GM20000 (cell line): ENCODE results near the gene PDGFB.

Source experiments
- DNase-seq: peaks from one replicate; pipeline ENCODE4 v3.0.0; 2012; ENCODE audit warnings: low spot score
- TF ChIP-seq, protein P1 (sequence below): IDR thresholded peaks from 2 replicates; pipeline ENCODE4 v1.5.1; 2012; ENCODE audit warnings: mild to moderate bottlenecking, control low read depth; ENCODE audit errors: extremely low read depth, missing control alignments

PDGFB gene

DNA sequence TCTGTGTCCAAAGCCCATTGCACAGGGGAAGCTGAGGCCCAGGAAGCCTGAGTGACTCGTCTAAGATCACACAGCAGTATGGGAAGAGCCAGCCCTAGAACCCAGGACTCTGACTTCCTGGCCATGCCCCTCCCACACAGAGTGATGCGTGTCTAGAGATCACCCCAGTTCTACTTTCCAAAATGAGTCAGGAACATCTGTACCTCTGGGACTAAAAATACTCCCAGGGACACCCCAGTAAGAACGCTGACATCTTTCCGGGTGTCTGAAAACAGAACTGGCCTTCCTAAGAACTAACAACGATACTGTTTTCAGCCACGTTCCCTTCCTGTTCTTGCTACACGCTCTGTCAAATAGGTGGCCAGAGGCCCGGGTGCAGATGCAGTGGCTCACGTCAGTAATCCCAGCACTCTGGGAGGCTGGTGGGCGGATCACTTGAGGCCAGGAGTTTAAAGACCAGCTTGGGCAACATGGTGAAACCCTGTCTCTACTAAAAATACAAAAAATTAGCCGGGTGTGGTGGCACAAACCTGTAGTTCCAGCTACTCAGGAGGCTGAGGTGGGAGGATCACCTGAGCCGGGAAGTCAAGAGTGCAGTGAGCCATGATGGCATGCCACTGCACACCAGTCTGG, 21.7 kb upstream of the PDGFB start:
- TF ChIP-seq, protein P1, sequence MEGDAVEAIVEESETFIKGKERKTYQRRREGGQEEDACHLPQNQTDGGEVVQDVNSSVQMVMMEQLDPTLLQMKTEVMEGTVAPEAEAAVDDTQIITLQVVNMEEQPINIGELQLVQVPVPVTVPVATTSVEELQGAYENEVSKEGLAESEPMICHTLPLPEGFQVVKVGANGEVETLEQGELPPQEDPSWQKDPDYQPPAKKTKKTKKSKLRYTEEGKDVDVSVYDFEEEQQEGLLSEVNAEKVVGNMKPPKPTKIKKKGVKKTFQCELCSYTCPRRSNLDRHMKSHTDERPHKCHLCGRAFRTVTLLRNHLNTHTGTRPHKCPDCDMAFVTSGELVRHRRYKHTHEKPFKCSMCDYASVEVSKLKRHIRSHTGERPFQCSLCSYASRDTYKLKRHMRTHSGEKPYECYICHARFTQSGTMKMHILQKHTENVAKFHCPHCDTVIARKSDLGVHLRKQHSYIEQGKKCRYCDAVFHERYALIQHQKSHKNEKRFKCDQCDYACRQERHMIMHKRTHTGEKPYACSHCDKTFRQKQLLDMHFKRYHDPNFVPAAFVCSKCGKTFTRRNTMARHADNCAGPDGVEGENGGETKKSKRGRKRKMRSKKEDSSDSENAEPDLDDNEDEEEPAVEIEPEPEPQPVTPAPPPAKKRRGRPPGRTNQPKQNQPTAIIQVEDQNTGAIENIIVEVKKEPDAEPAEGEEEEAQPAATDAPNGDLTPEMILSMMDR, result no peak
- peak; percentile 83 for DNase-seq

DNA sequence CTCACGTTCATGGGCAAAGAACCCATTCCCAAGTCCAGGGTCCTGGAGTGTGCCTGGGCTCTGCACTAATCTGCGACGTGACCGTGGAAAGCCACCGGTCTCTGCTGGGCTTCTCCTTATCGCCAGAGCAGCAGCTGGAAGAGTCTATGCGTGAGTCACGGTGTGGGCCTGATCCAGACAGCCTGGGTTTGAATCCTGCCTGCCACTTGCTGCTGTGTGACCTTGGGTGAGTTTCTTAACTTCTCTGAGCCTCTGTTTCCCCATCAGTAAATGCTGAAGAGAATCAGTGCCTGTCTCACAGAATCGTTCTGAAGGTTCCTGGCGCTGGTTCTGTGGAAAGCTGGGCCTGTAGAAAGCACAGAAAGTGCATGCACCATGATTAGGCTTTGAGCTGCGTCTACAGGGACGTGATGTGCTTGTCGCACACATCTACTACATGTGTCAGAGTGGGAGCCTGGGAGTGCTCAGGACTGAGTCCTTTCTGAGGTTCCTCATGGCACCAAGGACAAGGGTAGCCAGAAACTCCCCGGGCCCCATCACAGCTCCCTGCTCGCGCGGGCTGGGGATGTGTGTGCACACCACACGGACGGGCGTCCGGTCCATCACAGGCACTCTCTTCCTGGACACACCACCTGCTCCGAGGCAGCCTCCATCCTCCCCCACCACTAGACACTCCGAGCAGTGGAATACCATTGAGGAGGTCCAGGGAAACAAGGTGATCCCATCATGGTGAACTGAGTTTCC, 20.5 kb upstream of the PDGFB start:
- DNase-seq, result no peak
- TF ChIP-seq, protein P1, result no peak

DNA sequence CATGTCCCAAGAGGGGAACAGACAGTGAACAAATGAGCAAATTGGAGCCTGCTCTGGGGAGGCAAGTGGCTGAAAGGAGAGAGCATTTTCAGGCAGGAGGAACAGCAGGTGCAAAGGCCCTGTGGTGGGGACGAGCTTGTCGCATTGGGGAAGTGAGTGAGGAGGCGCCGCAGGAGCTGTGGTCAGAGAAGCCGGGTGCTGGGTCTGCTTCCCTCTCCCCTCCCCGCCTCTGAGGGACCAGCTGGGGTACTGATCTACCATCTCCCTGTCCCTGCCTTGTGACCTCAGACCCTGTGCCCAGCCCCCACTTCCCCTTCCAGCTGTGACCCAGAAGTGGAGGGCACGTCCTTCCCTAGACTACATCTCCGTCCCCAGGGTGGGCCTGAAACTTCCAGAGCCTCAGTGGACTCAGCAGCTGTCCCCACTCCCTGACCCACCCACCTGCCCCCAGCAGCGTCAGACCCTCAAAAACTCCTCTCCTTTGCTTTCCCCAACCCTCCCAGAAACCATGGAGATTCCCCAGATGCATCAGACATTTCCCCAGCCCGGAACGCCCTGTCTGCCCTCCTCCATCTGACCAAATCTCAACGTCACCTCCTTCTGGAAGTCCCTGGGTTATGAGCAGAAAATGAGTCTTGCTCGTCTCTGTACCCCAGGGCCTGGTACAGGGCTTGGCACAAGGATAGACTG, 19.7 kb upstream of the PDGFB start:
- TF ChIP-seq, protein P1, result no peak
- DNase-seq, result no peak

DNA sequence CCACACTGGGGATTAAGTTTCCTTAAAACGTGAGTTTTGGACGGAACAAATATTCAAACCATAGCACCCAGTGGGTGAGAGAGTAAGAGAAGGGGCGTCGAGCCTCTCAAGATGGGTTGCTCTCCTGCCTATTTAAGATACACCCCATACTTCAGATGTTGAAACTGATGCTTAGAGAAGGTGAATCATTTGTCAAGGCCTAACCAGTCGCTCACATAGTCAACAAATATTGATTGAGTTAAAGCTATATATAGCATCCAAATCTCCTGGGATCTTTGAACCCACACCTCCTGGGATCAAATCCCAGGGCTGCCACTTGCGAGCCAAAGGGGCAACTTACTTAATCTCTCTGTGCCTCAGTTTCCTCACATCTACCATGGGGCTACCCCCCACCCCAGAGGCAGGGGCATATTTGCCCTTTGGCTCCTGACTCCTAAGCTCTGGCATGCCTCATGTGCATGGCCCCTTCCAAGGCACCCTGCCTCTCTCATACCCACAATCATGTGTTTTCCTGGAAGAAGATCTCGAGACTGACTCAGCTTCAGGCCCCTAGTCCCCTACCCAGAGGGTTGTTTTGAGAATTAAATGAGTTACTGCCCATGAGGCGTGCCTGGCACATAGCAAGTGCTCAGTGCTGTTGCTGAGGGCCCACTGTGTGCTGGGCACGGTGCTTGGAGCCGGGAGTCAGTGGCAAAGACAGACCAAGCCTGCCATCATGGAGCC, 19.0 kb upstream of the PDGFB start:
- no peak for DNase-seq
- TF ChIP-seq, protein P1, result no peak

DNA sequence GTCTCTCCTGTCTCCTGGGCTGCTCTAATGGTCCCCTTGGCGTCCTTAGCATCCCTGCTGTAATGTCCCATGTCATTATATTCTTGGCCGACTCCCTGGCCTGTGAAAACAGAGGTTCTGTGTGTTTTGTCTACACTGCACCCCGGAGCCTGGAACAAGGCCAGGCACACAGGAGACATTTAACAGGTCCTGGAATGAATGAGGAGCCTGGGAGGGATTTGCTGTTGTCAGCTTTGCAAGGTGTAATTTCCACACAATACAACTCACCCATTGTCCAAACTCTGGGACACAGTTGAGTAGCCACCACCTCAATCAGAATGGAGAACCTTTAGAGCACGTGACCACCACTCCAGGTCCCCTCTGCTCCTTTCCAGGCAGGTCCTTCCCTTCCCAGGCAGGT, 14.9 kb upstream of the PDGFB start:
- no peak for DNase-seq
- TF ChIP-seq, protein P1, result no peak

DNA sequence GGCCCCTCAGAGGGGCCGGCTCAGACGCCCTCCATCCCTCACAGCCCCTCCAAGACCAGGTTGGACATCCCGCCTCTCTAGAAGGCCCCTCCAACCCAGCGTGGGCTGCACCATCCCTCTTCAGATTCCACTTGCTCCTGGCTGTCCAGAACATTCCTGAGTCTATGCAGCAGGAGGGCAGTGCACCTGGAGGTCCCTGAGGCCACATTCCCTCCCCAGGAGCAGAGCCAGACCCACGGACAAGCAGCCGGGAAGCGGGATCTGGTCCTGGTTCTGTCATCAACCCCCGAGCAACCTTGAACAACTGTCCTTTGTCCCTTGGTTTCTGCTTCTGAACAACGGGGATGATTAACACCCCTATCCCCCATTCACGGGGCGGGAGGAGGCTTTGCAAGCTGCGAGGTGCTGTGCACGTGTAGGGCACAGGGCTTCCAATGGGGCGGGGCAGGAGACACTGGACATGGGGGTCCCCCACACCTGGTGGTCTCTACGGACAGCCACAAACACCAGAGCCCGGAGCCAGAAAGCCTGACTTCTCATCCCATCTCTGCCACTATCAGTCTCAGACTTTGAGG, 13.2 kb upstream of the PDGFB start:
- no peak for DNase-seq
- TF ChIP-seq, protein P1, result no peak
